ENCODE measurements around the gene ZNF440.
"Not testable (repeated sequence)": the region's sequence is repeated elsewhere in the genome, so short reads cannot be mapped to it uniquely, and the experiment has no call there.

Gene ZNF440

GRCh38 chr19:11828957-11829876 is 15.1 kb downstream of the ZNF440 start:
- DNase-seq (ENCODE audit: low spot score), result not testable (repeated sequence)

DNA sequence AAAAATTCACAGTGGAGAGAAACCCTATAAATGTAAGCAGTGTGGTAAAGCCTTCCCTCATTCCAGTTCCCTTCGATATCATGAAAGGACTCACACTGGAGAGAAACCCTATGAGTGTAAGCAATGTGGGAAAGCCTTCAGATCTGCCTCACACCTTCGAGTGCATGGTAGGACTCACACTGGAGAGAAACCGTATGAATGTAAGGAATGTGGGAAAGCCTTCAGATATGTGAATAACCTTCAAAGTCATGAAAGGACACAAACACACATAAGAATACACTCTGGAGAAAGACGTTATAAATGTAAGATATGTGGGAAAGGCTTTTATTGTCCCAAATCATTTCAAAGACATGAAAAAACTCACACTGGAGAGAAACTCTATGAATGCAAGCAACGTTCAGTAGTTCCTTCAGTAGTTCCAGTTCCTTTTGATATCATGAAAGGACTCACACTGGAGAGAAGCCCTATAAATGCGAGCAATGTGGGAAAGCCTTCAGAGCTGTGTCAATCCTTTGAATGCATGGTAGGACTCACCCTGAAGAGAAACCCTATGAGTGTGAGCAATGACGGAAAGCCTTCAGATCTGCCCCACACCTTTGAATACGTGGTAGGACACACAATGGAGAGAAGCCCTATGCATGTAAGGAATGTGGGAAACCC is 18.3 kb downstream of the ZNF440 start:
- DNase-seq (ENCODE audit: low spot score), result no peak

GRCh38 chr19:11833541-11833940 is 19.5 kb downstream of the ZNF440 start:
- no peak for DNase-seq (ENCODE audit: low spot score)

DNA sequence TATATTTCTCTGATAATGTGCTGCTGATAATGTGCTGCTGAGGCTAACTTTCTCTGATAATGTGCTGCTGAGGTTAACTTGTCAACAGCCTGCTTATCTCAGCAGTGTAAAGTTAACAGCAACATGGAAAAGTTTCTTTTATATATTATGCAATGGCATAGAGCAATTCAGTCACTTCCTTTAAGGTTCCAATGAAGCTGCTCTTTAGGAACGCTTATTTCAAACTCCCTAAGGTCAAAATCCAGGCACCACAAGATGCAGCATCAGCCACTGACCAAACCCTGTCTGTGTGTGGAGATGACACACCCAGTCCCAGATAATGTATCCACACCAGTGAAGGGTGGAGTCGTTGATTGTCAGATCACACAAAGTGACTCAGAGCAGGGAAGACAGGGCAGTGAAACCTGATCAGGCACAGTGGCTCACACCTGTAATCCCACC is 21.6 kb downstream of the ZNF440 start:
- not testable (repeated sequence) for DNase-seq (ENCODE audit: low spot score)

DNA sequence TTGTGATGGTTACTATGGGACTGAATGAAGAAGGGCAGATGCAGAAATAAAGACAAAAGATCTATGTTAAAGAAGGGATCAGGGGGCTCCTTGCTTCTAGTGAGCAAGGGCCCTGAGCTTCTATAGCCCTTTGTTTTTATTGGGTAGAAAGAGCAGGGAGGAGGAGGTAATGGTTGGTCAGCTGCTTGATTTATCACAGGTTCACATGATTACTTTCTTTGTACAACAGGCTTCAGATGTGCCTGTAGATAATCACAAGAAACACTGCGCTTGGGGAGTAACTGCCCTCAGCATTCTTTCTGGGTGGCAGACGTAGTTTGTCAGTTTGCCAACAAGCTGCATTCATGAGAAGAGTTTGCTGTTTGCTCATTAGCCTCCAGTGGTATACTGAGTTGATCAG is 29.6 kb downstream of the ZNF440 start:
- DNase-seq (ENCODE audit: low spot score), result no peak

DNA sequence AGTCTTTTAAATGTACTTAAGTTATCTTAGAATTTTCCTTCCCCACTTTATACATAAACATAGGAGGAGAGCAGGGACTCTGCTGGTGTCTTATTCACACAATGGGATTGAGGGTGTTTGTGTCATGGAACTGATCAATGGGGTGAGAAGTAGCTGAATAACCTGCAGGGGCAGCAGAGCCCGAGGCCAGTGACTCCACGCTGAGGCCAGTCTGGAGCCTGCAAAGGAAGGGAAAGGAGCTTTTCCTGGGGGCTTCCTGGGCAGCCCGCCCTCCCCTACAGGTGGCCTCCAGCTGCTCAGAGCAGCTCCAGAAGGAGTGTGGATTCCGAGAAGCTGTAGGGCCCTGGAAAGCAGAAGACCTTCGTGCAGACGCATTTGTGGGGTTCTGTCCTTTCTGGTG is 33.5 kb downstream of the ZNF440 start:
- DNase-seq (ENCODE audit: low spot score), result not testable (repeated sequence)

DNA sequence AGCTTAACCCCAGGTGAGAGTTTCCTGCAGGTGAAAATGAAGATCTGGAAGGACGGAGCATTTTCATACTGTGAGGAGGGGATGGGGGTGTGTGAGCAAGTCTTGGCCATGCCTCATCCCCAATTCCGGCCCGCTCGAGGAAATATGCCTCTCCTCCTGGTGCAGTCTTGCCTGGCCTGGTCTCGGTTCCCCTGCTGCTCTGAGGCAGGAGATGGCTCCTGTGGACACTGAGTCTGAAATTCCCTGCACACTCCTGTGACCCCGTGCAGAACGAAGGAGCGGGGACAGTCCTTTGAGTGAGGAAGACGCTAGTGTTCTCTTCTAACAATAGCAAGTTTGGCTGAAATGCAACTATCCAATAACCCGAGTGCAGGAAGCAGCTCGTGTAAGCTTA is 34.1 kb downstream of the ZNF440 start:
- no peak for DNase-seq (ENCODE audit: low spot score)

GRCh38 chr19:11848594-11849469 is 34.8 kb downstream of the ZNF440 start, which contains the start of gene ZNF439:
Gene ZNF439 (plus strand): TSS chr19:11848726. CDS start chr19:11848868, 142 bp downstream.
- peak; percentile 62 for DNase-seq (ENCODE audit: low spot score)

GRCh38 chr19:11850289-11850688 is 36.2 kb downstream of the ZNF440 start:
- DNase-seq (ENCODE audit: low spot score), result not testable (repeated sequence)

- DNase-seq (ENCODE audit: low spot score), result no peak
These were observed 39.3 kb downstream of the ZNF440 start for GRCh38 chr19:11853358-11853757.

GRCh38 chr19:11856596-11857250 is 42.6 kb downstream of the ZNF440 start:
- no peak for DNase-seq (ENCODE audit: low spot score)

GRCh38 chr19:11860721-11861120 is 46.6 kb downstream of the ZNF440 start:
- DNase-seq (ENCODE audit: low spot score), result no peak

- no peak for DNase-seq (ENCODE audit: low spot score)
These were observed 47.2 kb downstream of the ZNF440 start for GRCh38 chr19:11861301-11861700.

- not testable (repeated sequence) for DNase-seq (ENCODE audit: low spot score)
These were observed 53.7 kb downstream of the ZNF440 start for GRCh38 chr19:11867766-11868165.

- no peak for DNase-seq (ENCODE audit: low spot score)
These were observed 54.1 kb downstream of the ZNF440 start for GRCh38 chr19:11868188-11868587.

- DNase-seq (ENCODE audit: low spot score), result no peak
These were observed 58.6 kb downstream of the ZNF440 start for GRCh38 chr19:11872624-11873023.

DNA sequence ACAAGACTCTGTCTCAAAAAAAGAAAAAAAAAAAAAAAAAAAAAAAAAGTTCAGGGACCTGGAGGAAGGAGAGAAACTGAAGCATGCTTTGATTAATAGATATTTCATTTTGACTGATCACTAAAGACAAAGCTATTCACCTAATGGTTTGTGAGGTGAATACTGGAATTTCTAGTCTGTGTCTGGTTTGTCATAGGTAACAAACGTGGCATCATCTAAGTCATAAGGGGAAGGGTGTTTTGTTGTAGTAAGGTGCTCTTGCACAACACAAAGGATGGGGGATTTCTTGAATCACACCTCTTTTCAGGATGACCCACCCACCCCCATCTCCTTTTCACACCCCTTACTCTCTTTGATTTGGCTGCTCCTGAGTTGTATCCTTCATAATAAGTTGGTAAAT is 59.7 kb downstream of the ZNF440 start:
- DNase-seq (ENCODE audit: low spot score), result no peak

DNA sequence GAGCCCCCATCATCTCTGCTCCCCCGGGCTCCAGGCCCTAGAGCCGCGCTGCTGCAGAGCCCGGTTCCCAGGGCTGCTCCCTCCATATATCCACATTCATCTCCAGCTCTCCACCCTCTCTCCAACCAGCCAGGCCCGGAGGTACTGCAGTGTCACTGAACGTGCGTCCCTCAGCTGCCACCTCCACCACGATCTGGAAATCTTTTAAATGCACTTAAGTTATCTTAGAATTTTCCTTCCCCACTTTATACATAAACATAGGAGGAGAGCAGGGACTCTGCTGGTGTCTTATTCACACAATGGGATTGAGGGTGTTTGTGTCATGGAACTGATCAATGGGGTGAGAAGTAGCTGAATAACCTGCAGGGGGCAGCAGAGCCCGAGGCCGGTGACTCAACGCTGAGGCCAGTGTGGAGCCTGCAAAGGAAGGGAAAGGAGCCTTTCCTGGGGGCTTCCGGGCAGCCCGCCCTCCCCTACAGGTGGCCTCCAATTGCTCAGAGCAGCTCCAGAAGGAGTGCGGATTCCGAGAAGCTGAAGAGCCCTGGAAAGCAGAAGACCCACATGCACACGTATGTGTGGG is 65.7 kb downstream of the ZNF440 start:
- DNase-seq (ENCODE audit: low spot score), result not testable (repeated sequence)

GRCh38 chr19:11880598-11880997 is 66.5 kb downstream of the ZNF440 start:
- no peak for DNase-seq (ENCODE audit: low spot score)

- DNase-seq (ENCODE audit: low spot score), result peak; percentile 51
These were observed 67.2 kb downstream of the ZNF440 start for GRCh38 chr19:11881151-11881800.

- DNase-seq (ENCODE audit: low spot score), result no peak
These were observed 68.5 kb downstream of the ZNF440 start for GRCh38 chr19:11882606-11883005.

Data from HuH-7.5 (cell line).